K562 (cell line): ENCODE data around the gene ZNF775. TPM values are rescaled to one million over a fixed set of nuclear protein-coding genes. Genes with fewer than 3 reads are reported as not detected.

Source experiments
- ATAC-seq: fragments of 200-7000 bp; cut with Tn5 transposase; 3 replicates; pipeline ENCODE4 v1.9.1; 2020; ENCODE audit warnings: moderate library complexity
- BruUV-seq: library from RNA; stranded (reverse); fragments of 400-500 nt; replicated peaks from 2 replicates; lab custom pipeline; 2021; lab: Mats Ljungman, UMichigan
- CTCF ChIA-PET: fragments of 300-600 bp; formaldehyde crosslinking; extraction: SDS; loops from one replicate; lab custom pipeline; 2021; ENCODE audit warnings: low intra/inter-chr PET ratio; lab: Yijun Ruan, JAX
- POLR2A ChIA-PET: fragments of 300-600, 350-650 bp; sonication (Branson Sonifier 250); formaldehyde crosslinking; extraction: SDS; loops from one replicate; lab custom pipeline; 2021; ENCODE audit warnings: antibody characterized with exemption, inconsistent platforms; lab: Yijun Ruan, JAX
- DNase-seq, 4 experiments: peaks; one replicate each; pipeline versions ENCODE4 v3.0.0 to v3.0.0-alpha.2; 2011 to 2018; ENCODE audit warnings: low spot score in 3 of 4, mixed read lengths in 3 of 4; ENCODE audit errors: extremely low read depth in 1 of 4
- FAIRE-seq: peaks from 2 replicates; lab custom pipeline; 2011; peaks lifted over from hg19 to GRCh38; lab: Jason Lieb, UNC
- H2AFZ ChIP-seq: 2 replicates; pipeline ENCODE4 v1.6.0; 2011; ENCODE audit warnings: low read depth, low read length, control low read depth, inconsistent platforms
- H3K27ac ChIP-seq: fragments of 200-600 bp; 3 replicates; pipeline ENCODE4 v1.8.0; 2011; ENCODE audit warnings: low read depth, mild to moderate bottlenecking, control low read depth, inconsistent platforms, low read length, moderate library complexity, mixed read lengths; ENCODE audit errors: extremely low read depth
- H3K27me3 ChIP-seq, 2 experiments: fragments of 300-600 bp in 1 of 2; 2 replicates in 1 of 2; 3 replicates in 1 of 2; pipeline versions ENCODE4 v1.6.0 to v1.8.0; 2011; ENCODE audit warnings: inconsistent platforms in 2 of 2, low read length in 2 of 2, mild to moderate bottlenecking in 1 of 2, mixed read lengths in 1 of 2, moderate library complexity in 1 of 2; ENCODE audit not compliant: control insufficient read depth in 2 of 2, insufficient read depth in 2 of 2
- H3K36me3 ChIP-seq: fragments of 300-600 bp; 3 replicates; pipeline ENCODE4 v1.8.0; 2011; ENCODE audit warnings: mild to moderate bottlenecking, low read length, inconsistent platforms; ENCODE audit not compliant: control insufficient read depth, insufficient read depth
- H3K4me1 ChIP-seq, 2 experiments: fragments of 200-600 bp in 1 of 2; replicated peaks in 1 of 2; 2 replicates in 1 of 2; 3 replicates in 1 of 2; pipeline versions ENCODE4 v1.5.1 to v1.8.0; 2011; ENCODE audit warnings: inconsistent platforms in 2 of 2, low read length in 2 of 2, mild to moderate bottlenecking in 1 of 2, mixed read lengths in 1 of 2, moderate library complexity in 1 of 2; ENCODE audit not compliant: control insufficient read depth in 2 of 2, insufficient read depth in 2 of 2
- H3K4me2 ChIP-seq: 2 replicates; pipeline ENCODE4 v1.6.1; 2011; ENCODE audit warnings: low read length, control low read depth, inconsistent platforms, mixed read lengths; ENCODE audit not compliant: insufficient read depth
- H3K4me3 ChIP-seq: fragments of 200-600 bp; sonication (generic), shearing (Covaris generic); 2 replicates; pipeline ENCODE4 v1.5.1; 2016; ENCODE audit warnings: control low read depth, inconsistent platforms
- H3K79me2 ChIP-seq: fragments of 200-600 bp; 3 replicates; pipeline ENCODE4 v1.8.0; 2011; ENCODE audit warnings: low read length, inconsistent platforms; ENCODE audit not compliant: control insufficient read depth, insufficient read depth
- H3K9ac ChIP-seq, 2 experiments: 2 replicates each; pipeline versions ENCODE4 v1.6.0 to v1.6.1; 2011; ENCODE audit warnings: low read depth in 2 of 2, low read length in 2 of 2, control low read depth in 1 of 2, inconsistent platforms in 1 of 2, mild to moderate bottlenecking in 1 of 2, mixed read lengths in 1 of 2; ENCODE audit not compliant: insufficient read depth in 1 of 2
- H3K9me1 ChIP-seq: one replicate; pipeline ENCODE4 v1.6.0; 2011; ENCODE audit warnings: inconsistent platforms, mild to moderate bottlenecking, low read length, moderate library complexity; ENCODE audit not compliant: control insufficient read depth, insufficient read depth
- H3K9me3 ChIP-seq: replicated peaks from 2 replicates; pipeline ENCODE4 v1.5.1; 2011; ENCODE audit warnings: low read depth, low read length, inconsistent platforms; ENCODE audit not compliant: control insufficient read depth, insufficient read depth
- H4K20me1 ChIP-seq: replicated peaks from 2 replicates; pipeline ENCODE4 v1.6.1; 2011; ENCODE audit warnings: low read length, inconsistent platforms, mixed read lengths; ENCODE audit not compliant: control insufficient read depth, insufficient read depth
- ATF6 ChIP-seq: sonication (generic); formaldehyde crosslinking; IDR thresholded peaks from 2 replicates; pipeline ENCODE4 v1.4.0; 2020; ENCODE audit warnings: mild to moderate bottlenecking, missing genetic modification reagents
- JUNB ChIP-seq: fragments of 450-650 bp; formaldehyde crosslinking; conservative IDR thresholded peaks from 2 replicates; pipeline ENCODE4 v1.4.0; 2020; ENCODE audit warnings: mild to moderate bottlenecking
- ZBTB40 ChIP-seq, 2 experiments: fragments of 450-650 bp in 1 of 2; sonication (generic) in 1 of 2; formaldehyde crosslinking in 1 of 2; IDR thresholded peaks; 2 replicates each; pipeline versions ENCODE4 v1.7.1 to v1.9.0; 2016 to 2022; ENCODE audit warnings: inconsistent platforms in 1 of 2, mild to moderate bottlenecking in 1 of 2, missing genetic modification reagents in 1 of 2
- ZNF140 ChIP-seq: fragments of 250-450 bp; sonication (Bioruptor Pico); IDR thresholded peaks from 2 replicates; pipeline ENCODE4 v1.8.0; 2021; ENCODE audit warnings: moderate library complexity, mild to moderate bottlenecking, inconsistent platforms
- WGBS: fragments of 100-300 bp; shearing (Covaris generic); methylation state at CpG from one replicate; pipeline ENCODE4 v1.1.6; 2016; ENCODE audit warnings: low coverage, mixed read lengths; ENCODE audit not compliant: insufficient coverage; ENCODE audit errors: missing lambda C conversion rate; 5-methylcytosine and 5-hydroxymethylcytosine counted together
- in situ Hi-C: fragments of 300-500 bp; cut with MboI; formaldehyde crosslinking; loops from 4 replicates; pipeline ENCODE4 v1.15.0; 2018; ENCODE audit warnings: inconsistent platforms, mixed read lengths
- intact Hi-C: fragments of 100-400 bp; cut with micrococcal nuclease; formaldehyde crosslinking; loops from 2 replicates; pipeline ENCODE4 v1.14.2; 2022
- polyA plus RNA-seq, 8 experiments: library from polyadenylated mRNA; depleted of rRNA in 4 of 8; stranded (reverse) in 5 of 8; unstranded in 3 of 8; fragments of >200 nt; fragmentation: Nextera tagmentation in 2 of 8; fragmentation: Illumina TruSeq in 1 of 8; extraction: Ambion mirVana in 2 of 8; extraction: Trizol in 1 of 8; gene quantifications; 2 replicates each; pipeline versions ENCODE4 v1.2.1 to v1.2.3, GENCODE V29; 2011 to 2014; ENCODE audit warnings: inconsistent platforms in 1 of 8, missing spikeins in 1 of 8
- total RNA-seq, 7 experiments: library from RNA; depleted of rRNA in 6 of 7; stranded (reverse); fragments of >200 nt in 6 of 7; fragmentation: Illumina TruSeq in 2 of 7; extraction: Trizol in 2 of 7; gene quantifications; 2 replicates each; pipeline versions ENCODE4 v1.2.1 to v1.2.3, GENCODE V29; 2011 to 2021; ENCODE audit warnings: low replicate concordance in 1 of 7

Gene ZNF775
- total and polyA plus RNA-seq, 9 of the 15 experiments (the other 6 are each of a cell fraction or from before 2014, with no cell fraction given) = 0.04 to 18.7 (median 4.9) TPM

- no peaks in the 10 kb centered on the region for H3K79me2 ChIP-seq
- no peaks in the 10 kb centered on the region for H3K27me3 ChIP-seq
- H3K4me2 ChIP-seq = no peak overlapping the region
- H3K9me3 ChIP-seq = no peaks in the 10 kb centered on the region
- FAIRE-seq (no peak), DNase-seq (peak in 1 of 4 experiments; percentile 11), ATAC-seq (no peak)
- in situ Hi-C loops = no loop called here
- H3K4me1 ChIP-seq = peaks cover 7 to 12% of the 10 kb centered on the region in 2 experiments; a peak in 3 of 5 replicates
- no peak overlapping the region for H3K4me3 ChIP-seq
- TF ChIP-seq ZBTB40 (IDR thresholded peaks at IDR 0.05) = no peak
- TF ChIP-seq ZBTB40 (CRISPR knock-in tag; IDR thresholded peaks at IDR 0.05) = no peak
- TF ChIP-seq JUNB (CRISPR knock-in tag) = no peak
- TF ChIP-seq ATF6 (CRISPR knock-in tag) = no peak
- no peak for TF ChIP-seq ZNF140 (CRISPR knock-in tag)
- intact Hi-C loops = no loop called here
- 69% methylated on average over 10 of the region's 10 CpGs for WGBS
- no peaks in the 10 kb centered on the region for H3K36me3 ChIP-seq
- ChIA-PET POLR2A (interaction anchor here (0.7 to 1.5 kb wide), 4 partner anchors 8 to 101 kb away, joined by 3 to 5 read pairs (median 5); no protein-coding TSS in a partner anchor), CTCF (interaction anchor here (1.2 kb wide), 1 partner anchor 59 kb away, joined by 4 read pairs; no protein-coding TSS in a partner anchor)
- no peak overlapping the region for H2AFZ ChIP-seq
- H4K20me1 ChIP-seq = no peaks in the 10 kb centered on the region
- H3K9ac ChIP-seq = no peak overlapping the region
- H3K27ac ChIP-seq = no peak overlapping the region
- no TSS peak for BruUV-seq
- no peaks in the 10 kb centered on the region for H3K9me1 ChIP-seq
Observed at GRCh38 chr7:150417239-150417638, 38.1 kb downstream of the ZNF775 start.
